Neural progenitor cell (in vitro differentiated cells): ENCODE measurements around the gene PAPLN.

ENCODE experiments used
- EZH2 ChIP-seq: fragments of 200-600 bp; sonication (generic); IDR thresholded peaks from 2 replicates; pipeline ENCODE4 v1.6.1; 2017; ENCODE audit warnings: antibody characterized with exemption, mild to moderate bottlenecking, moderate library complexity
- EZH2phosphoT487 ChIP-seq: fragments of 200-600 bp; sonication (generic); IDR thresholded peaks from 2 replicates; pipeline ENCODE4 v1.6.1; 2017; ENCODE audit warnings: antibody characterized with exemption
- TF ChIP-seq, protein P1 (sequence below): fragments of 200-600 bp; sonication (generic); IDR thresholded peaks from 2 replicates; pipeline ENCODE4 v1.5.1; 2017; ENCODE audit warnings: antibody characterized with exemption, mild to moderate bottlenecking

DNA sequence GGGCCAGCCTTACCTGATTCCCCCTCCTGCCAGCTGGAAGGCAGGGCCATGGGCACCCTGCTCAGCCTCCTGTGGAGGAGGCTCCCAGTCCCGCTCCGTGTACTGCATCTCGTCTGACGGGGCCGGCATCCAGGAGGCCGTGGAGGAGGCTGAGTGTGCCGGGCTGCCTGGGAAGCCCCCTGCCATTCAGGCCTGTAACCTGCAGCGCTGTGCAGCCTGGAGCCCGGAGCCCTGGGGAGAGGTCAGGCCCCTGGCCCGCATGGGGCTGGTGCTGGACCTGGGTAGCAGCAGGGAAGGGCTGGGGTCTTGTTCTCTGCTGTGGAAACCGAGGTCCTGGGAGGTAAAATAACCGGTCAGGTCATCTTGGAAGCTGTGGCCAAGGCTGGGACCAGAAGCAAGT lies 16.4 kb downstream of the PAPLN start:
- no peak for TF ChIP-seq EZH2phosphoT487
- no peak for TF ChIP-seq EZH2
- TF ChIP-seq, protein P1, sequence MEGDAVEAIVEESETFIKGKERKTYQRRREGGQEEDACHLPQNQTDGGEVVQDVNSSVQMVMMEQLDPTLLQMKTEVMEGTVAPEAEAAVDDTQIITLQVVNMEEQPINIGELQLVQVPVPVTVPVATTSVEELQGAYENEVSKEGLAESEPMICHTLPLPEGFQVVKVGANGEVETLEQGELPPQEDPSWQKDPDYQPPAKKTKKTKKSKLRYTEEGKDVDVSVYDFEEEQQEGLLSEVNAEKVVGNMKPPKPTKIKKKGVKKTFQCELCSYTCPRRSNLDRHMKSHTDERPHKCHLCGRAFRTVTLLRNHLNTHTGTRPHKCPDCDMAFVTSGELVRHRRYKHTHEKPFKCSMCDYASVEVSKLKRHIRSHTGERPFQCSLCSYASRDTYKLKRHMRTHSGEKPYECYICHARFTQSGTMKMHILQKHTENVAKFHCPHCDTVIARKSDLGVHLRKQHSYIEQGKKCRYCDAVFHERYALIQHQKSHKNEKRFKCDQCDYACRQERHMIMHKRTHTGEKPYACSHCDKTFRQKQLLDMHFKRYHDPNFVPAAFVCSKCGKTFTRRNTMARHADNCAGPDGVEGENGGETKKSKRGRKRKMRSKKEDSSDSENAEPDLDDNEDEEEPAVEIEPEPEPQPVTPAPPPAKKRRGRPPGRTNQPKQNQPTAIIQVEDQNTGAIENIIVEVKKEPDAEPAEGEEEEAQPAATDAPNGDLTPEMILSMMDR: no peak
